ENCODE results near the gene RASGRF2. TPM values are rescaled to one million over a fixed set of nuclear protein-coding genes. Genes with fewer than 3 reads are reported as not detected.

Gene RASGRF2
- total and polyA plus RNA-seq, 2 of the 13 experiments (the other 11 are each of a cell fraction or from before 2014, with no cell fraction given): 23.6 to 29.0 TPM

- DNase-seq (ENCODE audit: low spot score) (peak; percentile 78), FAIRE-seq (peak; percentile 87), ATAC-seq (peak; percentile 68)
- peak overlapping the region; percentile 65 for H3K9ac ChIP-seq (ENCODE audit: insufficient read depth, low read depth, low read length)
- H3K4me2 ChIP-seq (ENCODE audit: low read depth, low read length): peak overlapping the region; percentile 59
- in situ Hi-C loops (cut with HindIII; ENCODE audit: extremely low pct_ligation_motif_present, low pct_unique_long_range_greater_than_20kb): no loop called here
- peak overlapping the region; percentile 94 for H3K27ac ChIP-seq (ENCODE audit: extremely low read length, insufficient read depth, low read length)
- no peak overlapping the region for H2AFZ ChIP-seq (ENCODE audit: low read length)
- H3K9me3 ChIP-seq (ENCODE audit: low read length): no peaks in the 10 kb centered on the region
- H3K36me3 ChIP-seq (replicated peaks in 1 of 2; ENCODE audit: control insufficient read depth in 1 of 2, insufficient read depth in 2 of 2, low read length in 2 of 2): peaks cover 11 to 14% of the 10 kb centered on the region in 2 experiments
- H3K27me3 ChIP-seq (ENCODE audit: control insufficient read depth in 1 of 2, insufficient read depth in 2 of 2, low read length in 2 of 2): no peaks in the 10 kb centered on the region
- no TSS peak for BruUV-seq (replicated peaks)
- H3K4me3 ChIP-seq (replicated peaks in 1 of 3; ENCODE audit: insufficient read depth in 1 of 3, low read depth in 2 of 3, low read length in 3 of 3): peak overlapping the region in 1 of 3 experiments; percentile 9; a peak in 1 of 6 replicates
- CTCF ChIA-PET (ENCODE audit: low intra/inter-chr PET ratio, low total read pairs): no interaction called here
- peaks cover 70% of the 10 kb centered on the region for H3K4me1 ChIP-seq (ENCODE audit: insufficient read depth, low read length)
- no peaks in the 10 kb centered on the region for H4K20me1 ChIP-seq (ENCODE audit: insufficient read depth, low read length)
- intact Hi-C loops (cut with micrococcal nuclease; ENCODE audit: unreplicated experiment): no loop called here
- peaks cover 32% of the 10 kb centered on the region for H3K79me2 ChIP-seq (ENCODE audit: insufficient read depth, low read length)
- POLR2A ChIA-PET: interaction anchor here (1.0 to 2.0 kb wide), 2 partner anchors 15 to 85 kb away, joined by 3 to 16 read pairs; partner anchors contain the start of gene RASGRF2
- TF ChIP-seq CREM (IDR thresholded peaks at IDR 0.05): peak; percentile 83
- no peak for TF ChIP-seq CREM (CRISPR knock-in tag; IDR thresholded peaks at IDR 0.05)
- no peak for TF ChIP-seq ZNF512 (CRISPR knock-in tag; IDR thresholded peaks at IDR 0.05)
- TF ChIP-seq IKZF4 (CRISPR knock-in tag; IDR thresholded peaks at IDR 0.05; ENCODE audit: borderline replicate concordance, low read depth, not compliant biosample characterization): no peak
- TF ChIP-seq ZNF691 (CRISPR knock-in tag; IDR thresholded peaks at IDR 0.05; ENCODE audit: borderline replicate concordance, low read depth): no peak
- 0 out of 2 replicates have a peak, but pooled peaks have one; percentile 34 for TF ChIP-seq GATAD2A (CRISPR knock-in tag; IDR thresholded peaks at IDR 0.05)
- no peak for TF ChIP-seq HOXA5 (CRISPR knock-in tag; IDR thresholded peaks at IDR 0.05)
- no peak for TF ChIP-seq ZNF567 (CRISPR knock-in tag; IDR thresholded peaks at IDR 0.05; ENCODE audit: borderline replicate concordance)
- no peak for TF ChIP-seq TOE1 (CRISPR knock-in tag; IDR thresholded peaks at IDR 0.05)
- TF ChIP-seq ZMYM3 (CRISPR knock-in tag; IDR thresholded peaks at IDR 0.05): no peak
- TF ChIP-seq NPAS2 (CRISPR knock-in tag; IDR thresholded peaks at IDR 0.05; ENCODE audit: borderline replicate concordance): no peak
- no peak for TF ChIP-seq ZNF546 (CRISPR knock-in tag; conservative IDR thresholded peaks at IDR 0.05)
- TF ChIP-seq NR3C1 (CRISPR knock-in tag; IDR thresholded peaks at IDR 0.05): no peak
- TF ChIP-seq DNMT3B (CRISPR knock-in tag; conservative IDR thresholded peaks at IDR 0.05): no peak
- TF ChIP-seq ZBTB4 (CRISPR knock-in tag; IDR thresholded peaks at IDR 0.05; ENCODE audit: borderline replicate concordance): no peak
- no peak for TF ChIP-seq GRHL1 (CRISPR knock-in tag; conservative IDR thresholded peaks at IDR 0.05)
Measured at GRCh38 chr5:81045389-81045807, 85.2 kb downstream of the RASGRF2 start.

All from HepG2 (cell line).